ENCODE measurements around the gene DHX35.

Gene DHX35

GRCh38 chr20:39009348-39009747, 47.2 kb downstream of the DHX35 start:
- Mint-ChIP-seq H3K4me3 (no peak overlapping the region), H3K36me3 (ENCODE audit: low read depth) (peaks cover 76% of the 10 kb centered on the region), H3K9me3 (no peaks in the 10 kb centered on the region), H3K27me3 (ENCODE audit: low read depth, poor library complexity) (no peaks in the 10 kb centered on the region), H3K27ac (no peak overlapping the region), H3K4me1 (peaks cover 27% of the 10 kb centered on the region)
- DNase-seq, result no peak
- no peak for TF ChIP-seq CTCF (IDR thresholded peaks at IDR 0.05)

- Mint-ChIP-seq H3K4me1 (peaks cover 27% of the 10 kb centered on the region), H3K27me3 (ENCODE audit: low read depth, poor library complexity) (no peaks in the 10 kb centered on the region), H3K36me3 (ENCODE audit: low read depth) (peaks cover 84% of the 10 kb centered on the region), H3K27ac (peak overlapping the region; percentile 64), H3K9me3 (peaks cover 3% of the 10 kb centered on the region), H3K4me3 (no peak overlapping the region)
- no peak for TF ChIP-seq CTCF (IDR thresholded peaks at IDR 0.05)
- no peak for DNase-seq
Measured at GRCh38 chr20:39010496-39010895, 48.4 kb downstream of the DHX35 start.

GRCh38 chr20:39013662-39014109, 51.5 kb downstream of the DHX35 start:
- H3K27me3 Mint-ChIP-seq (ENCODE audit: low read depth, poor library complexity), result no peaks in the 10 kb centered on the region

GRCh38 chr20:39016041-39016440, 53.9 kb downstream of the DHX35 start:
- H3K27ac Mint-ChIP-seq, result no peak overlapping the region
- no peaks in the 10 kb centered on the region for H3K4me1 Mint-ChIP-seq

More at GRCh38 chr20:39013662-39014109, 51.5 kb downstream of the DHX35 start:
- H3K4me1 Mint-ChIP-seq, result peaks cover 15% of the 10 kb centered on the region
- TF ChIP-seq CTCF (IDR thresholded peaks at IDR 0.05), result no peak
- no peak overlapping the region for H3K4me3 Mint-ChIP-seq
- H3K9me3 Mint-ChIP-seq, result peaks cover 18% of the 10 kb centered on the region
- H3K27ac Mint-ChIP-seq, result no peak overlapping the region
- no peak for DNase-seq
- peaks cover 91% of the 10 kb centered on the region for H3K36me3 Mint-ChIP-seq (ENCODE audit: low read depth)

GRCh38 chr20:39016506-39016905, 54.4 kb downstream of the DHX35 start:
- no peaks in the 10 kb centered on the region for H3K27me3 Mint-ChIP-seq (ENCODE audit: low read depth, poor library complexity)
- DNase-seq, result no peak
- no peak for TF ChIP-seq CTCF (IDR thresholded peaks at IDR 0.05)
- H3K36me3 Mint-ChIP-seq (ENCODE audit: low read depth), result peaks cover 81% of the 10 kb centered on the region
- H3K4me1 Mint-ChIP-seq, result no peaks in the 10 kb centered on the region
- H3K27ac Mint-ChIP-seq, result no peak overlapping the region
- no peak overlapping the region for H3K4me3 Mint-ChIP-seq
- H3K9me3 Mint-ChIP-seq, result peaks cover 18% of the 10 kb centered on the region

More at GRCh38 chr20:39016041-39016440, 53.9 kb downstream of the DHX35 start:
- H3K9me3 Mint-ChIP-seq, result peaks cover 18% of the 10 kb centered on the region
- H3K27me3 Mint-ChIP-seq (ENCODE audit: low read depth, poor library complexity), result no peaks in the 10 kb centered on the region
- peaks cover 83% of the 10 kb centered on the region for H3K36me3 Mint-ChIP-seq (ENCODE audit: low read depth)
- no peak for DNase-seq
- no peak for TF ChIP-seq CTCF (IDR thresholded peaks at IDR 0.05)
- no peak overlapping the region for H3K4me3 Mint-ChIP-seq

- TF ChIP-seq CTCF (IDR thresholded peaks at IDR 0.05), result no peak
- Mint-ChIP-seq H3K9me3 (peaks cover 18% of the 10 kb centered on the region), H3K27ac (no peak overlapping the region), H3K27me3 (ENCODE audit: low read depth, poor library complexity) (no peaks in the 10 kb centered on the region), H3K4me1 (no peaks in the 10 kb centered on the region), H3K36me3 (ENCODE audit: low read depth) (peaks cover 82% of the 10 kb centered on the region), H3K4me3 (no peak overlapping the region)
- no peak for DNase-seq
Measured at GRCh38 chr20:39019027-39019426, 56.9 kb downstream of the DHX35 start.
